KMS-11 (cell line): Measurements from ENCODE around the gene ACLY.

Source experiments
- H2AFZ ChIP-seq: fragments of 200-600 bp; sonication (generic); 2 replicates; pipeline ENCODE4 v1.6.1; 2016; ENCODE audit warnings: antibody characterized with exemption, mixed run types, low read depth
- H3K27ac ChIP-seq: fragments of 200-600 bp; sonication (generic); 2 replicates; pipeline ENCODE4 v1.6.1; 2016; ENCODE audit warnings: mild to moderate bottlenecking, mixed run types
- H3K27me3 ChIP-seq: fragments of 200-600 bp; sonication (generic); 2 replicates; pipeline ENCODE4 v1.6.1; 2017; ENCODE audit warnings: mild to moderate bottlenecking, low read depth, mixed run types, moderate library complexity; ENCODE audit not compliant: insufficient read depth
- H3K36me3 ChIP-seq: fragments of 200-600 bp; sonication (generic); 2 replicates; pipeline ENCODE4 v1.6.1; 2017; ENCODE audit warnings: mild to moderate bottlenecking, mixed run types; ENCODE audit not compliant: insufficient read depth
- H3K4me1 ChIP-seq: fragments of 200-600 bp; sonication (generic); 2 replicates; pipeline ENCODE4 v1.6.1; 2016; ENCODE audit warnings: mild to moderate bottlenecking, low read depth, mixed run types; ENCODE audit not compliant: poor library complexity, severe bottlenecking
- H3K4me2 ChIP-seq: fragments of 200-600 bp; sonication (generic); 2 replicates; pipeline ENCODE4 v1.7.0; 2016; ENCODE audit warnings: mild to moderate bottlenecking, mixed run types
- H3K4me3 ChIP-seq: fragments of 200-600 bp; sonication (generic); IDR thresholded peaks from 2 replicates; pipeline ENCODE4 v1.6.1; 2017; ENCODE audit warnings: low read depth, low read length, mixed read lengths; ENCODE audit not compliant: insufficient read depth
- H3K79me2 ChIP-seq: fragments of 200-600 bp; sonication (generic); 2 replicates; pipeline ENCODE4 v1.6.1; 2016; ENCODE audit warnings: low read depth, mixed run types; ENCODE audit not compliant: insufficient read depth
- H3K9ac ChIP-seq: fragments of 200-600 bp; sonication (generic); 2 replicates; pipeline ENCODE4 v1.6.1; 2016; ENCODE audit warnings: mild to moderate bottlenecking, mixed run types
- H4K20me1 ChIP-seq: fragments of 200-600 bp; sonication (generic); 2 replicates; pipeline ENCODE4 v1.6.1; 2016; ENCODE audit warnings: mild to moderate bottlenecking, mixed run types; ENCODE audit not compliant: insufficient read depth
- TF ChIP-seq, protein P1 (sequence below): fragments of 200-600 bp; sonication (generic); conservative IDR thresholded peaks from 2 replicates; pipeline ENCODE4 v1.6.1; 2017; ENCODE audit warnings: low read depth, mild to moderate bottlenecking, antibody characterized with exemption, low read length, moderate library complexity, mixed read lengths

ACLY gene

DNA sequence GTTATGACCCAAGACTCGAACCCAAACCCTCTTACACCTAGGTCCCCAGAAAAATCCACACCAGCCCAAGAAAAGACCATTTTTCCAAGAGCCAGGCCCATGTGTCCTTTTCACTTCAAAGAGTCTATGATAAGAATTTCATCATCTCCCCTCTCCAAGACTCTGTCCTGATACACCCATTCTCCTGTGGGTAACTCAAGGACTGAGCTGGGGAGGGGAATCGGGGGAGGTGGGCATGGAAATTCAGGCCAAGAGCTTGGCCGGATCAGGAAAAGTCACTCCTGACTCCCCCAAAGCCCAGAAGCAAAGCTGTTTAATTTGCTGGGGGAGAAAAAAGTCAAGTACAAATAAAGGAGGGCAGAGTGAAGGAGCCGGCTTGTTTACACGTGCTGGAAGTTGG lies 3.7 kb downstream of the ACLY start:
- Histone ChIP-seq H3K36me3 (peaks cover 21% of the 10 kb centered on the region; the same call in 1 of the 2 replicates), H3K4me2 (no peak overlapping the region), H2AFZ (no peak overlapping the region), H3K27me3 (no peaks in the 10 kb centered on the region), H3K4me1 (peaks cover 30% of the 10 kb centered on the region), H3K79me2 (peaks cover 74% of the 10 kb centered on the region), H3K4me3 (no peak overlapping the region), H3K27ac (no peak overlapping the region), H3K9ac (no peak overlapping the region), H4K20me1 (peaks cover 13% of the 10 kb centered on the region; the same call in 1 of the 2 replicates)
- TF ChIP-seq, protein P1, sequence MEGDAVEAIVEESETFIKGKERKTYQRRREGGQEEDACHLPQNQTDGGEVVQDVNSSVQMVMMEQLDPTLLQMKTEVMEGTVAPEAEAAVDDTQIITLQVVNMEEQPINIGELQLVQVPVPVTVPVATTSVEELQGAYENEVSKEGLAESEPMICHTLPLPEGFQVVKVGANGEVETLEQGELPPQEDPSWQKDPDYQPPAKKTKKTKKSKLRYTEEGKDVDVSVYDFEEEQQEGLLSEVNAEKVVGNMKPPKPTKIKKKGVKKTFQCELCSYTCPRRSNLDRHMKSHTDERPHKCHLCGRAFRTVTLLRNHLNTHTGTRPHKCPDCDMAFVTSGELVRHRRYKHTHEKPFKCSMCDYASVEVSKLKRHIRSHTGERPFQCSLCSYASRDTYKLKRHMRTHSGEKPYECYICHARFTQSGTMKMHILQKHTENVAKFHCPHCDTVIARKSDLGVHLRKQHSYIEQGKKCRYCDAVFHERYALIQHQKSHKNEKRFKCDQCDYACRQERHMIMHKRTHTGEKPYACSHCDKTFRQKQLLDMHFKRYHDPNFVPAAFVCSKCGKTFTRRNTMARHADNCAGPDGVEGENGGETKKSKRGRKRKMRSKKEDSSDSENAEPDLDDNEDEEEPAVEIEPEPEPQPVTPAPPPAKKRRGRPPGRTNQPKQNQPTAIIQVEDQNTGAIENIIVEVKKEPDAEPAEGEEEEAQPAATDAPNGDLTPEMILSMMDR = no peak

DNA sequence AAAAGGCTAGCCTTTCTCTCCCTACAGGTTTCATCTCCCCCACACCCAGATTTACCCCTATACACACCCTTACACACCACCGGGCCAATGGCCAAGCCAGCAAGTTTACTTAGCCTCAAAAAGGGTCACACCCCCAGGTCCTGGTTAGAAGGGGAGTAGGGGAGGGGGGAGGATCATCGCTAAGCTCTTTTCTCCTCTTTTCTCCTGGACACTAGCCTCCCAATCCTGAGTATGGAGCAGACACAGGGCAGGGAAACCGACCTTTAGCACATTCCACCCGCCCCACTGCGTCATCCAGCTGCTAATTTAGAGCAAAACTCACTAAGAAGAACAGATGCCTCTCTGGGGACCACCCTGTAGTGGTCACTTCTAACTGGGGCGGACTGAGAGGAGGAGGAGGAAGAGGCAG lies 4.4 kb downstream of the ACLY start:
- no peaks in the 10 kb centered on the region for H3K27me3 ChIP-seq
- peaks cover 13% of the 10 kb centered on the region; the same call in 1 of the 2 replicates for H4K20me1 ChIP-seq
- no peak overlapping the region for H3K4me2 ChIP-seq

DNA sequence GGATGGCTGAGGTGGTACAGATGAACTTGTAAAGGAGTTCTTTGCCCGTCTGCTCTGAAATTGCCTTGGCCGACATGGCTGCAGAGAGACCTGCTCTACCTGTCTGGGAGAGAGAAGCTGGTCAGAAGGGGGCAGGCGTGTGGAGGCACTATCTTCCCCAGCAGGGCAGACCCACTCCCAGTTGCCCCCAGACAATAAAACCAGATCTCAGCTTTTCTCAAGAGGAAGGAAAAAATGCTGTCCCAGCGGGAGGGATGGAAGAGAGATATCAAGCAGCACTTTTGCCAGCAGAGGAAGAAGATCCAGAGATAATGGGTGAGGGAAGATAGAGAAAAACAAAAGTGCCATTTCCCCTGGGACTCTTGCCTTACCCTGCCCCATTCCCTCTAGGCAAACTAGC lies 5.0 kb downstream of the ACLY start:
- H3K9ac ChIP-seq = no peak overlapping the region
- H3K4me3 ChIP-seq = no peak overlapping the region
- H4K20me1 ChIP-seq = peaks cover 13% of the 10 kb centered on the region; the same call in 1 of the 2 replicates

More for the DNA sequence above, 4.4 kb downstream of the ACLY start:
- Histone ChIP-seq H3K4me1 (peaks cover 23% of the 10 kb centered on the region), H3K4me3 (no peak overlapping the region), H3K36me3 (peaks cover 28% of the 10 kb centered on the region; the same call in 1 of the 2 replicates), H3K79me2 (peaks cover 74% of the 10 kb centered on the region), H3K27ac (no peak overlapping the region), H2AFZ (no peak overlapping the region), H3K9ac (no peak overlapping the region)
- TF ChIP-seq, protein P1 = no peak

GRCh38 chr17:41912925-41913324 lies 5.8 kb downstream of the ACLY start:
- no peak overlapping the region for H2AFZ ChIP-seq
- H3K4me1 ChIP-seq = peaks cover 21% of the 10 kb centered on the region
- H3K9ac ChIP-seq = no peak overlapping the region
- no peak overlapping the region for H3K4me2 ChIP-seq
- H3K79me2 ChIP-seq = peaks cover 65% of the 10 kb centered on the region
- TF ChIP-seq, protein P1 = no peak
- peaks cover 28% of the 10 kb centered on the region; the same call in 1 of the 2 replicates for H3K36me3 ChIP-seq
- no peak overlapping the region for H3K4me3 ChIP-seq
- peaks cover 13% of the 10 kb centered on the region; the same call in 1 of the 2 replicates for H4K20me1 ChIP-seq
- H3K27ac ChIP-seq = no peak overlapping the region
- no peaks in the 10 kb centered on the region for H3K27me3 ChIP-seq

More for the DNA sequence above, 5.0 kb downstream of the ACLY start:
- peaks cover 21% of the 10 kb centered on the region for H3K4me1 ChIP-seq
- TF ChIP-seq, protein P1 = no peak
- peaks cover 28% of the 10 kb centered on the region; the same call in 1 of the 2 replicates for H3K36me3 ChIP-seq
- no peak overlapping the region for H3K27ac ChIP-seq
- H3K79me2 ChIP-seq = peaks cover 74% of the 10 kb centered on the region
- H3K27me3 ChIP-seq = no peaks in the 10 kb centered on the region
- H3K4me2 ChIP-seq = no peak overlapping the region
- no peak overlapping the region for H2AFZ ChIP-seq
